HEK293 (cell line): ENCODE measurements around the gene EXT2.

ENCODE experiments used
- CTCF ChIA-PET: fragments of 350-600 bp; formaldehyde crosslinking; extraction: SDS; loops from one replicate; lab custom pipeline; 2021; ENCODE audit warnings: antibody characterized with exemption; lab: Yijun Ruan, JAX
- POLR2A ChIA-PET: fragments of 300-600 bp; formaldehyde crosslinking; extraction: SDS; loops from one replicate; lab custom pipeline; 2020; ENCODE audit warnings: antibody characterized with exemption, inconsistent platforms; lab: Yijun Ruan, JAX
- H3K27ac ChIP-seq: fragments of 200-500 bp; sonication (Bioruptor generic); 2 replicates; pipeline ENCODE4 v1.5.1; 2014; ENCODE audit warnings: low read depth, low read length, control low read depth, inconsistent platforms; ENCODE audit errors: extremely low read depth
- H3K36me3 ChIP-seq, 2 experiments: fragments of 200-500 bp in 1 of 2; sonication (Bioruptor generic) in 1 of 2; 1 replicate in 1 of 2; 2 replicates in 1 of 2; pipeline ENCODE4 v1.5.1; 2014 to 2017; ENCODE audit warnings: inconsistent platforms in 2 of 2, low read length in 2 of 2; ENCODE audit not compliant: control insufficient read depth in 2 of 2, insufficient read depth in 1 of 2
- H3K4me1 ChIP-seq: fragments of 200-500 bp; sonication (Bioruptor generic); 2 replicates; pipeline ENCODE4 v1.5.1; 2014; ENCODE audit warnings: mild to moderate bottlenecking, low read length, inconsistent platforms; ENCODE audit not compliant: control insufficient read depth, insufficient read depth
- H3K4me3 ChIP-seq: 2 replicates; pipeline ENCODE4 v1.5.1; 2011; ENCODE audit warnings: low read depth, mild to moderate bottlenecking, control low read depth, low read length, moderate library complexity
- H3K9me3 ChIP-seq: fragments of 200-500 bp; sonication (Bioruptor generic); 2 replicates; pipeline ENCODE4 v1.5.1; 2014; ENCODE audit warnings: low read depth, low read length, inconsistent platforms; ENCODE audit not compliant: control insufficient read depth, insufficient read depth
- GFI1B ChIP-seq: fragments of 450-650 bp; formaldehyde crosslinking; IDR thresholded peaks from 2 replicates; pipeline ENCODE4 v1.5.1; 2016; ENCODE audit warnings: missing biosample characterization, missing genetic modification characterization
- INSM2 ChIP-seq: fragments of 450-650 bp; formaldehyde crosslinking; IDR thresholded peaks from 2 replicates; pipeline ENCODE4 v1.5.1; 2016; ENCODE audit warnings: missing biosample characterization, missing genetic modification characterization
- KLF1 ChIP-seq: fragments of 450-650 bp; formaldehyde crosslinking; IDR thresholded peaks from 2 replicates; pipeline ENCODE4 v1.5.1; 2016; ENCODE audit warnings: missing biosample characterization, missing genetic modification characterization
- KLF16 ChIP-seq: fragments of 450-650 bp; formaldehyde crosslinking; IDR thresholded peaks from 2 replicates; pipeline ENCODE4 v1.5.1; 2017; ENCODE audit warnings: missing biosample characterization, missing genetic modification characterization
- KLF9 ChIP-seq: fragments of 450-650 bp; formaldehyde crosslinking; IDR thresholded peaks from 2 replicates; pipeline ENCODE4 v1.5.1; 2016; ENCODE audit warnings: missing biosample characterization, missing genetic modification characterization, low read depth
- REPIN1 ChIP-seq: fragments of 450-650 bp; formaldehyde crosslinking; IDR thresholded peaks from 2 replicates; pipeline ENCODE4 v1.5.1; 2017; ENCODE audit warnings: missing biosample characterization, missing genetic modification characterization, low read depth
- REST ChIP-seq: fragments of 450-650 bp; formaldehyde crosslinking; IDR thresholded peaks from 2 replicates; pipeline ENCODE4 v1.5.1; 2016; ENCODE audit warnings: missing biosample characterization, missing genetic modification characterization
- SCRT2 ChIP-seq: fragments of 450-650 bp; formaldehyde crosslinking; IDR thresholded peaks from 2 replicates; pipeline ENCODE4 v1.5.1; 2016; ENCODE audit warnings: missing biosample characterization, missing genetic modification characterization
- ZEB2 ChIP-seq: fragments of 450-650 bp; formaldehyde crosslinking; IDR thresholded peaks from 2 replicates; pipeline ENCODE4 v1.5.1; 2016; ENCODE audit warnings: missing biosample characterization, missing genetic modification characterization
- ZNF157 ChIP-seq: fragments of 450-650 bp; formaldehyde crosslinking; IDR thresholded peaks from 2 replicates; pipeline ENCODE4 v1.5.1; 2016; ENCODE audit warnings: missing biosample characterization, missing genetic modification characterization
- ZNF2 ChIP-seq: fragments of 450-650 bp; formaldehyde crosslinking; IDR thresholded peaks from 2 replicates; pipeline ENCODE4 v1.5.1; 2016; ENCODE audit warnings: missing biosample characterization, missing genetic modification characterization
- ZNF214 ChIP-seq: fragments of 450-650 bp; formaldehyde crosslinking; IDR thresholded peaks from 2 replicates; pipeline ENCODE4 v1.5.1; 2017; ENCODE audit warnings: missing biosample characterization, mild to moderate bottlenecking, missing genetic modification characterization, borderline replicate concordance
- ZNF248 ChIP-seq: fragments of 450-650 bp; formaldehyde crosslinking; IDR thresholded peaks from 2 replicates; pipeline ENCODE4 v1.5.1; 2017; ENCODE audit warnings: missing biosample characterization, missing genetic modification characterization
- ZNF324 ChIP-seq: fragments of 450-650 bp; formaldehyde crosslinking; IDR thresholded peaks from 2 replicates; pipeline ENCODE4 v1.5.1; 2016; ENCODE audit warnings: missing biosample characterization, missing genetic modification characterization
- ZNF473 ChIP-seq: fragments of 450-650 bp; formaldehyde crosslinking; IDR thresholded peaks from 2 replicates; pipeline ENCODE4 v1.5.1; 2017; ENCODE audit warnings: missing biosample characterization, missing genetic modification characterization
- ZNF513 ChIP-seq: fragments of 450-650 bp; IDR thresholded peaks from 2 replicates; pipeline ENCODE4 v1.5.1; 2018; ENCODE audit warnings: missing biosample characterization, missing genetic modification characterization
- ZNF530 ChIP-seq: fragments of 450-650 bp; formaldehyde crosslinking; IDR thresholded peaks from 2 replicates; pipeline ENCODE4 v1.5.1; 2016; ENCODE audit warnings: low read depth, missing biosample characterization, missing genetic modification characterization
- ZNF555 ChIP-seq: fragments of 450-650 bp; formaldehyde crosslinking; conservative IDR thresholded peaks from 2 replicates; pipeline ENCODE4 v1.5.1; 2017; ENCODE audit warnings: missing biosample characterization, mild to moderate bottlenecking, missing genetic modification characterization, inconsistent platforms
- ZNF654 ChIP-seq: fragments of 450-650 bp; formaldehyde crosslinking; IDR thresholded peaks from 2 replicates; pipeline ENCODE4 v1.5.1; 2016; ENCODE audit warnings: low read depth, missing biosample characterization, missing genetic modification characterization
- ZNF658 ChIP-seq: fragments of 450-650 bp; formaldehyde crosslinking; IDR thresholded peaks from 2 replicates; pipeline ENCODE4; 2016; ENCODE audit warnings: missing biosample characterization, missing genetic modification characterization
- TF ChIP-seq, protein P1 (sequence below): fragments of 450-650 bp; formaldehyde crosslinking; IDR thresholded peaks from 2 replicates; pipeline ENCODE4 v1.5.1; 2017; ENCODE audit warnings: missing biosample characterization, missing genetic modification characterization

Gene EXT2

GRCh38 chr11:44263738-44264437 is 168.4 kb downstream of the EXT2 start (continued):
- TF ChIP-seq, protein P1, sequence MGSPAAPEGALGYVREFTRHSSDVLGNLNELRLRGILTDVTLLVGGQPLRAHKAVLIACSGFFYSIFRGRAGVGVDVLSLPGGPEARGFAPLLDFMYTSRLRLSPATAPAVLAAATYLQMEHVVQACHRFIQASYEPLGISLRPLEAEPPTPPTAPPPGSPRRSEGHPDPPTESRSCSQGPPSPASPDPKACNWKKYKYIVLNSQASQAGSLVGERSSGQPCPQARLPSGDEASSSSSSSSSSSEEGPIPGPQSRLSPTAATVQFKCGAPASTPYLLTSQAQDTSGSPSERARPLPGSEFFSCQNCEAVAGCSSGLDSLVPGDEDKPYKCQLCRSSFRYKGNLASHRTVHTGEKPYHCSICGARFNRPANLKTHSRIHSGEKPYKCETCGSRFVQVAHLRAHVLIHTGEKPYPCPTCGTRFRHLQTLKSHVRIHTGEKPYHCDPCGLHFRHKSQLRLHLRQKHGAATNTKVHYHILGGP (tag by site-specific recombination), result no peak
- no peak for TF ChIP-seq ZNF530 (tag by site-specific recombination)
- no peak for TF ChIP-seq REST (tag by site-specific recombination)
- TF ChIP-seq GFI1B (tag by site-specific recombination), result no peak
- TF ChIP-seq KLF1 (tag by site-specific recombination), result no peak
- no peak for TF ChIP-seq INSM2 (tag by site-specific recombination)
- no peak for TF ChIP-seq ZNF324

GRCh38 chr11:44264438-44264749 is 168.9 kb downstream of the EXT2 start:
- peaks cover 0 to 35% of the 10 kb centered on the region in 2 experiments; a peak in 1 of 3 replicates for H3K36me3 ChIP-seq
- TF ChIP-seq ZNF214 (tag by site-specific recombination) (no peak), ZNF473 (no peak), KLF16 (tag by site-specific recombination) (no peak), ZNF248 (tag by site-specific recombination) (no peak), KLF9 (tag by site-specific recombination) (no peak), SCRT2 (tag by site-specific recombination) (no peak), ZNF513 (no peak), ZNF157 (tag by site-specific recombination) (no peak), ZNF555 (tag by site-specific recombination) (no peak), ZEB2 (tag by site-specific recombination) (no peak), ZNF654 (tag by site-specific recombination) (no peak), ZNF2 (tag by site-specific recombination) (no peak), REPIN1 (tag by site-specific recombination) (no peak), ZNF324 (no peak), ZNF658 (tag by site-specific recombination) (no peak)
- TF ChIP-seq, all 188 proteins: peak for 0
- POLR2A ChIA-PET, result no interaction called here
- Histone ChIP-seq H3K27ac (no peak overlapping the region), H3K4me1 (no peaks in the 10 kb centered on the region), H3K4me3 (no peak overlapping the region), H3K9me3 (no peaks in the 10 kb centered on the region)
- CTCF ChIA-PET, result interaction anchor here (0.9 kb wide), 1 partner anchor 21 kb away, joined by 5 read pairs; no protein-coding TSS in a partner anchor
